Muscle of leg (tissue), 11 donors: Measurements from ENCODE around the gene PRKAB2. TPM values are rescaled to one million over a fixed set of nuclear protein-coding genes. Genes with fewer than 3 reads are reported as not detected.
"Not testable (repeated sequence)": the region's sequence is repeated elsewhere in the genome, so short reads cannot be mapped to it uniquely, and the experiment has no call there.

Experiments
- DNase-seq: peaks from one replicate; pipeline ENCODE4 v3.0.0; 2013
- H3K27ac ChIP-seq: one replicate; pipeline ENCODE4 v1.5.1; 2013; ENCODE audit warnings: mild to moderate bottlenecking, low read length, control low read depth
- H3K27me3 ChIP-seq: one replicate; pipeline ENCODE4 v1.6.1; 2013; ENCODE audit warnings: low read length; ENCODE audit not compliant: control insufficient read depth, insufficient read depth
- H3K36me3 ChIP-seq: one replicate; pipeline ENCODE4 v1.6.1; 2013; ENCODE audit warnings: low read length; ENCODE audit not compliant: control insufficient read depth, insufficient read depth
- H3K4me1 ChIP-seq: one replicate; pipeline ENCODE4 v1.6.1; 2013; ENCODE audit warnings: low read length; ENCODE audit not compliant: control insufficient read depth, insufficient read depth
- H3K4me3 ChIP-seq: one replicate; pipeline ENCODE4 v1.5.1; 2013; ENCODE audit warnings: low read length, control low read depth
- H3K9me3 ChIP-seq: replicated peaks from 2 replicates; pipeline ENCODE4 v1.6.1; 2013; ENCODE audit warnings: low read depth, low read length; ENCODE audit not compliant: control insufficient read depth
- WGBS: methylation state at CpG from one replicate; pipeline ENCODE4 v1.1.5; 2013; ENCODE audit warnings: missing lambda C conversion rate; ENCODE audit not compliant: insufficient coverage; 5-methylcytosine and 5-hydroxymethylcytosine counted together
- polyA plus RNA-seq, 8 donors: library from polyadenylated mRNA; unstranded; fragments of 120-200 nt; gene quantifications; one replicate each; pipeline versions ENCODE4 v1.2.1 to v1.2.3, GENCODE V29; 2013; ENCODE audit warnings: inconsistent platforms in 1 of 8, low replicate concordance in 1 of 8; ENCODE audit not compliant: insufficient read length in 8 of 8, insufficient read depth in 1 of 8
- total RNA-seq: library from RNA; stranded (reverse); fragments of 120-200 nt; gene quantifications from one replicate; pipeline ENCODE4 v1.2.4, GENCODE V29; 2013

Gene PRKAB2
- total and polyA plus RNA-seq, 9 donors = 27.7 to 46.1 (median 32.1) TPM

- H3K4me1 ChIP-seq, H3K27me3 ChIP-seq, H3K4me3 ChIP-seq, H3K9me3 ChIP-seq, H3K27ac ChIP-seq, H3K36me3 ChIP-seq, DNase-seq: not testable (repeated sequence)
- no CpG with 5 or more reads among the region's 1 CpG for WGBS
Measured at GRCh38 chr1:147114353-147114752, 57.9 kb downstream of the PRKAB2 start.

- WGBS = 85% methylated on average over 6 of the region's 7 CpGs
- Histone ChIP-seq H3K4me3 (no peak overlapping the region), H3K4me1 (no peaks in the 10 kb centered on the region), H3K36me3 (no peaks in the 10 kb centered on the region), H3K9me3 (no peaks in the 10 kb centered on the region), H3K27me3 (peaks cover 5% of the 10 kb centered on the region), H3K27ac (no peak overlapping the region)
- no peak for DNase-seq
Measured at GRCh38 chr1:147111381-147112130, 60.7 kb downstream of the PRKAB2 start.

DNA sequence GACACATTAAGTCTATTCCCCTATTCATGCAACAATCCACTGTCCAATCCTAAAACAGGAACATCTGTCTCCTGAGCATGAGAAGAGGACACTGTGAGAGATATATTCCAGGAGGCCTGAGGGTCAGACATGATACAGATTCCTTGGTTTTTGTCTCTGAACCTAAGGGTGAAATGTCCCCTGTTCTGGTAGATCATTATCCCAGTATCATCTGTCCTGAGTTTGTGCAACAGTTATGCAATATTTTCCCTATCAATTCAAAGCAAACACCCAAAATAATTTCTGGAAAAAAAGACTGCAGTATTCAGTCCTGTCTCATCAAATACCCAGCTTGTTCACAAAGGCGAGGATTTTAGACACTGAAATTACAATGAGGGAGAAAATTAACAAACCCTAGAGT is 61.4 kb downstream of the PRKAB2 start:
- no peak for DNase-seq
- no peaks in the 10 kb centered on the region for H3K9me3 ChIP-seq
- H3K36me3 ChIP-seq = no peaks in the 10 kb centered on the region
- no peak overlapping the region for H3K27ac ChIP-seq
- no peaks in the 10 kb centered on the region for H3K4me1 ChIP-seq
- no CpG with 5 or more reads among the region's 1 CpG for WGBS
- no peak overlapping the region for H3K4me3 ChIP-seq
- H3K27me3 ChIP-seq = peaks cover 5% of the 10 kb centered on the region

GRCh38 chr1:147110434-147110833 is 61.8 kb downstream of the PRKAB2 start:
- H3K4me3 ChIP-seq = no peak overlapping the region
- H3K9me3 ChIP-seq = no peaks in the 10 kb centered on the region
- no peak overlapping the region for H3K27ac ChIP-seq
- no peaks in the 10 kb centered on the region for H3K36me3 ChIP-seq
- no CpG with 5 or more reads among the region's 1 CpG for WGBS
- H3K27me3 ChIP-seq = peaks cover 5% of the 10 kb centered on the region
- no peaks in the 10 kb centered on the region for H3K4me1 ChIP-seq
- DNase-seq = no peak

GRCh38 chr1:147109762-147110161 is 62.5 kb downstream of the PRKAB2 start:
- H3K4me3 ChIP-seq = no peak overlapping the region
- no peak for DNase-seq
- WGBS = 57% methylated on average over 4 of the region's 4 CpGs
- peaks cover 5% of the 10 kb centered on the region for H3K27me3 ChIP-seq
- no peaks in the 10 kb centered on the region for H3K4me1 ChIP-seq
- no peaks in the 10 kb centered on the region for H3K9me3 ChIP-seq
- no peak overlapping the region for H3K27ac ChIP-seq
- no peaks in the 10 kb centered on the region for H3K36me3 ChIP-seq

DNA sequence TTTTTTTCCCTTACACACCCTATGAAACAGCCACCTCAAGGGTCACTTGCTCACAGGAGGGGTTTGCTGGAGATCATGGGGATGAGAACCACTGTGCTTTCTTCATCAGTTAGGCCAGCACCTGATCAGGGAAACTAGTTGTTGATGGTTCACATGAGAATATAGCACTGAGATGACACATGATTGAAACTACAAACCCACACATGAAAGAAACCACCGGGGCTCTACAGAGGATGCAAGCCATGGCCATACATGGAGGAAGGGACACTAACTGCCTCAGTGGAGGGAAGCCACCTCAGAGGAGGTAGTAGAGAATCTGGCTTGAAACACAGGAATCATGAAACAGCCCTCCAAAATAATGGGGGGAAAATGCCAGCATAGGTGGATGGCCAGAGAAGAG is 63.2 kb downstream of the PRKAB2 start:
- no peak for DNase-seq
- no CpG with 5 or more reads among the region's 1 CpG for WGBS
- Histone ChIP-seq H3K9me3 (no peaks in the 10 kb centered on the region), H3K36me3 (no peaks in the 10 kb centered on the region), H3K27me3 (peaks cover 5% of the 10 kb centered on the region), H3K4me1 (no peaks in the 10 kb centered on the region), H3K4me3 (no peak overlapping the region), H3K27ac (no peak overlapping the region)

DNA sequence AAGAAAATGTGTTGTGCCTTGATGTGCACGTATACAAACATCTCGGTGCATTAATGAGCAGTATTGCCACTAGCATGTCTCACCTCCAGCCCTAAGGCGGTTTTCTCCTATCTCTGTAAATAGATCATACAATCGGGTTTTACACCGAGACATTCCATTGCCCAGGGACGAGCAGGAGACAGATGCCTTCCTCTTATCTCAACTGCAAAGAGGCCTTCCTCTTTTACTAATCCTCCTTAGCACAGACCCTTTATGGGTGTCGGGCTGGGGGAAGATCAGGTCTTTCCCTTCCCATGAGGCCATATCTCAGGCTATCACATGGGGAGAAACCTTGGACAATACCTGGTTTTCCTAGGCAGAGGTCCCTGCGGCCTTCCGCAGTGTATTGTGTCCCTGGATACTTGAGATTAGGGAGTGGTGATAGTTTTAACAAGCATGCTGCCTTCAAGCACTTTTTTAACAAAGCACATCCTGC is 65.8 kb downstream of the PRKAB2 start:
- WGBS = 70% methylated on average over 4 of the region's 9 CpGs

DNA sequence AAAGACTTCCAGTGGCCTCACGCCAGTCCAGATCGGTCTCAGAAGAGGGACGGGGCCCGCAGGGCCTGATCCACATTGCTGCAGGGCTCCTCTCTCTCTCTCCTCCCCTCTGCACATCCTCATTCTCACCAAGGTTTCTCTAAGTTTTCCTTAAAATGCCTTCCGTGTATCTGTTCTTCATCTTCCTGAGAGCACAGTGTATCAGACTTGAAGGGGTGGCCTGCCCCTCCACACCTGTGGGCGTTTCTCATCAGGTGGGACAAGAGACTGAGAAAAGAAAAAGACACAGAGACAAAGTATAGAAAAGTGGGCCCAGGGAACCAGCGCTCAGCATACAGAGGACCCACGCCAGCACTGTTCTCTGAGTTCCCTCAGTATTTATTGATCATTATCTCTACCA is 66.4 kb downstream of the PRKAB2 start:
- Histone ChIP-seq H3K36me3 (no peaks in the 10 kb centered on the region), H3K27ac (no peak overlapping the region), H3K4me1 (no peaks in the 10 kb centered on the region), H3K4me3 (no peak overlapping the region), H3K9me3 (no peaks in the 10 kb centered on the region), H3K27me3 (peaks cover 5% of the 10 kb centered on the region)
- no peak for DNase-seq
- 63% methylated on average over 5 of the region's 8 CpGs for WGBS

More for the DNA sequence above, 65.8 kb downstream of the PRKAB2 start:
- not testable (repeated sequence) for H3K36me3 ChIP-seq, H3K9me3 ChIP-seq, H3K27ac ChIP-seq, H3K27me3 ChIP-seq, H3K4me3 ChIP-seq, H3K4me1 ChIP-seq, DNase-seq

Other genes starting within 250 kb of the PRKAB2 start
- gene NBPF12, start 234.1 kb downstream of the PRKAB2 start, total RNA-seq = 14.6 TPM
- 10 to 100 TPM in 6 of 8 donors, 1 to 10 TPM in 2; 8.7 to 16.8 (median 12.1) TPM for gene NBPF12, start 234.1 kb downstream of the PRKAB2 start, polyA plus RNA-seq
- 1.0 TPM for gene FMO5, start 52.9 kb upstream of the PRKAB2 start, total RNA-seq
- gene FMO5, start 52.9 kb upstream of the PRKAB2 start, polyA plus RNA-seq = 1 to 10 TPM; 1.9 to 2.5 (median 2.1) TPM
- 22.7 TPM for gene CHD1L, start 70.2 kb upstream of the PRKAB2 start, total RNA-seq
- 10 to 100 TPM; 18.6 to 26.8 (median 22.0) TPM for gene CHD1L, start 70.2 kb upstream of the PRKAB2 start, polyA plus RNA-seq